Measurements from ENCODE around the gene GRPEL1.
A peak's percentile ranks its signal among the peaks of the same experiment; 100 is the strongest.

Gene GRPEL1

GRCh38 chr4:7067452-7068278 lies at the start of gene GRPEL1:
GRPEL1 (minus strand) TSS chr4:7068064; CDS start chr4:7068032, 32 bp downstream.
- DNase-seq = peak; percentile 100

- DNase-seq = no peak
Observed at GRCh38 chr4:7116705-7117104, 48.8 kb upstream of the GRPEL1 start.

- no peak for DNase-seq
Observed at GRCh38 chr4:7115557-7116340, 47.9 kb upstream of the GRPEL1 start.

- DNase-seq = no peak
Observed at GRCh38 chr4:7112656-7113055, 44.8 kb upstream of the GRPEL1 start.

- DNase-seq = no peak
Observed at GRCh38 chr4:7111441-7111840, 43.6 kb upstream of the GRPEL1 start.

- no peak for DNase-seq
Observed at GRCh38 chr4:7110546-7110945, 42.7 kb upstream of the GRPEL1 start.

GRCh38 chr4:7109169-7109568 lies 41.3 kb upstream of the GRPEL1 start:
- no peak for DNase-seq

GRCh38 chr4:7108660-7109059 lies 40.8 kb upstream of the GRPEL1 start:
- no peak for DNase-seq

- DNase-seq = no peak
Observed at GRCh38 chr4:7108046-7108625, 40.3 kb upstream of the GRPEL1 start.

GRCh38 chr4:7107166-7107905 lies 39.5 kb upstream of the GRPEL1 start:
- DNase-seq = no peak

- no peak for DNase-seq
Observed at GRCh38 chr4:7105276-7105675, 37.4 kb upstream of the GRPEL1 start.

GRCh38 chr4:7104366-7105031 lies 36.6 kb upstream of the GRPEL1 start:
- no peak for DNase-seq

- DNase-seq = no peak
Observed at GRCh38 chr4:7103607-7104365, 35.9 kb upstream of the GRPEL1 start.

GRCh38 chr4:7103031-7103606 lies 35.3 kb upstream of the GRPEL1 start:
- DNase-seq = peak; percentile 83 to 90

GRCh38 chr4:7102516-7102909 lies 34.6 kb upstream of the GRPEL1 start:
- DNase-seq = peak in 1 of 2 donors; percentile 8

GRCh38 chr4:7101692-7102515 lies 34.0 kb upstream of the GRPEL1 start:
- peak; percentile 62 to 66 for DNase-seq

- no peak for DNase-seq
Observed at GRCh38 chr4:7096236-7096635, 28.4 kb upstream of the GRPEL1 start.

GRCh38 chr4:7095611-7096155 lies 27.8 kb upstream of the GRPEL1 start:
- no peak for DNase-seq

GRCh38 chr4:7094916-7095315 lies 27.1 kb upstream of the GRPEL1 start:
- no peak for DNase-seq

- no peak for DNase-seq
Observed at GRCh38 chr4:7092026-7092425, 24.2 kb upstream of the GRPEL1 start.
